ENCODE measurements around the gene TNNC2.

- no peak for TF ChIP-seq CTCF (IDR thresholded peaks at IDR 0.05)
- TF ChIP-seq EZH2 (IDR thresholded peaks at IDR 0.05; ENCODE audit: borderline replicate concordance, insufficient read depth, low read depth, low read length, poor library complexity, severe bottlenecking), result no peak
Measured at GRCh38 chr20:45788351-45788750, 38.8 kb downstream of the TNNC2 start.

All from B cell (primary cell).